Liver (tissue), 9 donors: ENCODE measurements around the gene RADIL. TPM values are rescaled to one million over a fixed set of nuclear protein-coding genes. Genes with fewer than 3 reads are reported as not detected.

Experiments used
- DNase-seq: peaks from one replicate; pipeline ENCODE4 v3.0.0-alpha.2; 2017; ENCODE audit warnings: low spot score
- H3K27ac ChIP-seq, 2 donors: one replicate each; pipeline ENCODE4 v1.7.0; 2013; ENCODE audit warnings: inconsistent platforms in 2 of 2, low read length in 2 of 2, control low read depth in 1 of 2, low read depth in 1 of 2, mild to moderate bottlenecking in 1 of 2
- H3K27me3 ChIP-seq, 4 donors: one replicate each; pipeline versions ENCODE4 v1.6.1 to v1.7.0; 2013; ENCODE audit warnings: low read length in 3 of 4, inconsistent platforms in 1 of 4, mild to moderate bottlenecking in 1 of 4, moderate library complexity in 1 of 4; ENCODE audit not compliant: control insufficient read depth in 4 of 4, insufficient read depth in 4 of 4
- H3K36me3 ChIP-seq, 4 donors: one replicate each; pipeline versions ENCODE4 v1.6.1 to v1.7.0; 2013; ENCODE audit warnings: low read length in 3 of 4, mild to moderate bottlenecking in 3 of 4, low read depth in 1 of 4, moderate library complexity in 1 of 4; ENCODE audit not compliant: control insufficient read depth in 4 of 4, insufficient read depth in 3 of 4
- H3K4me1 ChIP-seq, 4 donors: one replicate each; pipeline versions ENCODE4 v1.6.1 to v1.7.0; 2013; ENCODE audit warnings: low read length in 3 of 4, mild to moderate bottlenecking in 3 of 4, moderate library complexity in 1 of 4; ENCODE audit not compliant: control insufficient read depth in 4 of 4, insufficient read depth in 4 of 4
- H3K4me3 ChIP-seq, 3 donors: one replicate each; pipeline versions ENCODE4 v1.6.1 to v1.7.0; 2013; ENCODE audit warnings: low read length in 3 of 3, control low read depth in 1 of 3, low read depth in 1 of 3, mild to moderate bottlenecking in 1 of 3
- H3K9ac ChIP-seq, 2 donors: one replicate each; pipeline ENCODE4 v1.7.0; 2013; ENCODE audit warnings: low read length in 2 of 2, mild to moderate bottlenecking in 2 of 2, moderate library complexity in 2 of 2, control low read depth in 1 of 2, low read depth in 1 of 2
- H3K9me3 ChIP-seq, 4 donors: one replicate each; pipeline versions ENCODE4 v1.6.1 to v1.7.0; 2013; ENCODE audit warnings: low read length in 3 of 4; ENCODE audit not compliant: control insufficient read depth in 4 of 4
- ATF3 ChIP-seq: IDR thresholded peaks from 2 replicates; pipeline ENCODE4 v1.6.1; 2016; ENCODE audit warnings: antibody characterized with exemption
- CTCF ChIP-seq: fragments of 150-350 bp; IDR thresholded peaks from 2 replicates; pipeline ENCODE4 v1.5.1; 2017; ENCODE audit warnings: improper control_type of control experiment, low read depth, low read length; ENCODE audit not compliant: missing input control
- EGR1 ChIP-seq, 2 donors: IDR thresholded peaks; 2 replicates each; pipeline ENCODE4 v1.6.1; 2016 to 2018; ENCODE audit warnings: antibody characterized with exemption in 2 of 2, low read depth in 2 of 2
- FOXA1 ChIP-seq: IDR thresholded peaks from 2 replicates; pipeline ENCODE4 v1.6.1; 2016; ENCODE audit warnings: antibody characterized with exemption
- FOXA2 ChIP-seq: IDR thresholded peaks from 2 replicates; pipeline ENCODE4 v1.6.1; 2016; ENCODE audit warnings: antibody characterized with exemption
- GABPA ChIP-seq, 2 donors: IDR thresholded peaks in 1 of 2; conservative IDR thresholded peaks in 1 of 2; 2 replicates each; pipeline ENCODE4 v1.6.1; 2016; ENCODE audit warnings: antibody characterized with exemption in 2 of 2, mild to moderate bottlenecking in 1 of 2, moderate library complexity in 1 of 2
- HNF4A ChIP-seq, 2 donors: conservative IDR thresholded peaks; 2 replicates each; pipeline ENCODE4 v1.6.1; 2016; ENCODE audit warnings: antibody characterized with exemption in 2 of 2, mild to moderate bottlenecking in 2 of 2
- HNF4G ChIP-seq: IDR thresholded peaks from 2 replicates; pipeline ENCODE4 v1.6.1; 2016; ENCODE audit warnings: antibody characterized with exemption
- JUND ChIP-seq, 2 donors: IDR thresholded peaks; 2 replicates each; pipeline ENCODE4 v1.6.1; 2016; ENCODE audit warnings: antibody characterized with exemption in 2 of 2
- MAX ChIP-seq: IDR thresholded peaks from 2 replicates; pipeline ENCODE4 v1.6.1; 2016; ENCODE audit warnings: antibody characterized with exemption
- NR2F2 ChIP-seq: IDR thresholded peaks from 2 replicates; pipeline ENCODE4 v1.6.1; 2016; ENCODE audit warnings: antibody characterized with exemption
- RAD21 ChIP-seq, 2 donors: IDR thresholded peaks; 2 replicates each; pipeline ENCODE4 v1.6.1; 2016; ENCODE audit warnings: antibody characterized with exemption in 2 of 2, mild to moderate bottlenecking in 2 of 2
- REST ChIP-seq: IDR thresholded peaks from 2 replicates; pipeline ENCODE4 v1.6.1; 2016; ENCODE audit warnings: antibody characterized with exemption, mild to moderate bottlenecking
- RXRA ChIP-seq, 2 donors: IDR thresholded peaks; 2 replicates each; pipeline ENCODE4 v1.6.1; 2017 to 2018; ENCODE audit warnings: antibody characterized with exemption in 2 of 2, mild to moderate bottlenecking in 1 of 2
- SP1 ChIP-seq: IDR thresholded peaks from 2 replicates; pipeline ENCODE4 v1.6.1; 2018; ENCODE audit warnings: antibody characterized with exemption, mild to moderate bottlenecking
- TAF1 ChIP-seq: conservative IDR thresholded peaks from 2 replicates; pipeline ENCODE4 v1.6.1; 2016; ENCODE audit warnings: antibody characterized with exemption, mild to moderate bottlenecking
- YY1 ChIP-seq: IDR thresholded peaks from 2 replicates; pipeline ENCODE4 v1.6.1; 2016; ENCODE audit warnings: antibody characterized with exemption, mild to moderate bottlenecking
- ZBTB33 ChIP-seq: IDR thresholded peaks from 2 replicates; pipeline ENCODE4 v1.6.1; 2016; ENCODE audit warnings: antibody characterized with exemption
- WGBS: extraction: QIAGEN DNeasy Blood & Tissue Kit; methylation state at CpG from one replicate; pipeline ENCODE4 v1.1.7; 2013; 5-methylcytosine and 5-hydroxymethylcytosine counted together
- polyA plus RNA-seq, 2 donors: library from polyadenylated mRNA; stranded (reverse) in 1 of 2; unstranded in 1 of 2; fragments of 200-250 nt in 1 of 2; fragments of >200 nt in 1 of 2; fragmentation: Nextera tagmentation in 1 of 2; extraction: Ambion mirVana in 1 of 2; gene quantifications; one replicate each; pipeline versions ENCODE4 v1.2.1 to v1.2.3, GENCODE V29; 2013 to 2015
- total RNA-seq, 2 donors: library from RNA; depleted of rRNA; stranded (reverse); fragments of >200 nt; gene quantifications; one replicate each; pipeline ENCODE4 v1.2.3, GENCODE V29; 2014
- donor health status: healthy.
- donor health status: healthy.
- donor health status: healthy.
- donor health status: healthy.
- donor health status: healthy.

Gene RADIL
- total and polyA plus RNA-seq, 4 donors: 0.14 to 0.25 (median 0.21) TPM; not detected in 1

- WGBS: 45% methylated on average over 7 of the region's 7 CpGs
- H3K9ac ChIP-seq: no peak overlapping the region
- DNase-seq: no peak
- H3K9me3 ChIP-seq: no peaks in the 10 kb centered on the region
- H3K4me3 ChIP-seq: no peak overlapping the region
- peaks cover 0 to 16% (median 10%) of the 10 kb centered on the region in 4 donors for H3K4me1 ChIP-seq
- H3K27ac ChIP-seq: no peak overlapping the region
- TF ChIP-seq FOXA1 (no peak), YY1 (no peak), ATF3 (no peak), RAD21 (IDR thresholded peaks at IDR 0.05) (no peak), MAX (no peak), REST (no peak), HNF4A (conservative IDR thresholded peaks at IDR 0.05) (no peak), HNF4G (no peak), RXRA (IDR thresholded peaks at IDR 0.05) (no peak), EGR1 (IDR thresholded peaks at IDR 0.05; ENCODE audit: low read depth in 2 of 2) (no peak), TAF1 (no peak), GABPA (IDR thresholded peaks at IDR 0.05 in 1 of 2, conservative IDR thresholded peaks at IDR 0.05 in 1 of 2) (no peak), CTCF (no peak), JUND (IDR thresholded peaks at IDR 0.05) (no peak), FOXA2 (no peak), NR2F2 (no peak), SP1 (no peak), ZBTB33 (no peak)
- peaks cover 0 to 6% (median 1%) of the 10 kb centered on the region in 4 donors for H3K36me3 ChIP-seq
- no peaks in the 10 kb centered on the region for H3K27me3 ChIP-seq
Observed at GRCh38 chr7:4769761-4770160, 113.8 kb downstream of the RADIL start.
